ENCODE measurements around the gene GPRIN1.
A peak's percentile ranks its signal among the peaks of the same experiment; 100 is the strongest.
"Not testable (repeated sequence)": the region's sequence is repeated elsewhere in the genome, so short reads cannot be mapped to it uniquely, and the experiment has no call there.

Gene GPRIN1

GRCh38 chr5:176624938-176625337, 15.0 kb upstream of the GPRIN1 start:
- no peak for DNase-seq (ENCODE audit: low spot score)

- DNase-seq (ENCODE audit: low spot score): no peak
Measured at GRCh38 chr5:176624142-176624541, 14.2 kb upstream of the GPRIN1 start.

- DNase-seq (ENCODE audit: low spot score): no peak
Measured at GRCh38 chr5:176621661-176622079, 11.7 kb upstream of the GPRIN1 start.

GRCh38 chr5:176620333-176620981, 10.5 kb upstream of the GPRIN1 start:
- no peak for DNase-seq (ENCODE audit: low spot score)

- no peak for DNase-seq (ENCODE audit: low spot score)
Measured at GRCh38 chr5:176619569-176620332, 9.8 kb upstream of the GPRIN1 start.

GRCh38 chr5:176619203-176619568, 9.2 kb upstream of the GPRIN1 start:
- peak; percentile 76 for DNase-seq (ENCODE audit: low spot score)

- no peak for DNase-seq (ENCODE audit: low spot score)
Measured at GRCh38 chr5:176618783-176619182, 8.8 kb upstream of the GPRIN1 start.

GRCh38 chr5:176616511-176616910, 6.6 kb upstream of the GPRIN1 start:
- no peak for DNase-seq (ENCODE audit: low spot score)

- no peak for DNase-seq (ENCODE audit: low spot score)
Measured at GRCh38 chr5:176614805-176615478, 5.0 kb upstream of the GPRIN1 start.

- no peak for DNase-seq (ENCODE audit: low spot score)
Measured at GRCh38 chr5:176612855-176613254, 2.9 kb upstream of the GPRIN1 start.

- no peak for DNase-seq (ENCODE audit: low spot score)
Measured at GRCh38 chr5:176612008-176612407, 2.1 kb upstream of the GPRIN1 start.

GRCh38 chr5:176611435-176611834, 1.5 kb upstream of the GPRIN1 start:
- peak; percentile 47 for DNase-seq (ENCODE audit: low spot score)

GRCh38 chr5:176610435-176610773, 448 bp upstream of the GPRIN1 start:
- DNase-seq (ENCODE audit: low spot score): no peak

- DNase-seq (ENCODE audit: low spot score): no peak
Measured at GRCh38 chr5:176608937-176609723, 826 bp downstream of the GPRIN1 start.

- DNase-seq (ENCODE audit: low spot score): no peak
Measured at GRCh38 chr5:176608142-176608705, 1.7 kb downstream of the GPRIN1 start.

GRCh38 chr5:176606875-176607274, 3.1 kb downstream of the GPRIN1 start:
- no peak for DNase-seq (ENCODE audit: low spot score)

GRCh38 chr5:176606032-176606431, 3.9 kb downstream of the GPRIN1 start:
- no peak for DNase-seq (ENCODE audit: low spot score)

- DNase-seq (ENCODE audit: low spot score): no peak
Measured at GRCh38 chr5:176603091-176603490, 6.9 kb downstream of the GPRIN1 start.

GRCh38 chr5:176601901-176602482, 8.0 kb downstream of the GPRIN1 start:
- DNase-seq (ENCODE audit: low spot score): no peak

- not testable (repeated sequence) for DNase-seq (ENCODE audit: low spot score)
Measured at GRCh38 chr5:176599749-176600430, 10.1 kb downstream of the GPRIN1 start.

All from CD4-positive, alpha-beta T cell treated with Interleukin-15 for 4 hours (primary cell).